ENCODE measurements around the gene ACVR2A.

ACVR2A gene

GRCh38 chr2:147869934-147870333 lies 25.1 kb downstream of the ACVR2A start:
- no peak for TF ChIP-seq CTCF (IDR thresholded peaks at IDR 0.05; ENCODE audit: insufficient read depth, missing control alignments)
- no peak for DNase-seq (ENCODE audit: insufficient read length, low spot score)
- no peak for FAIRE-seq

- FAIRE-seq: no peak
- no peak for TF ChIP-seq CTCF (IDR thresholded peaks at IDR 0.05; ENCODE audit: insufficient read depth, missing control alignments)
- no peak for DNase-seq (ENCODE audit: insufficient read length, low spot score)
Observed at GRCh38 chr2:147872967-147873366, 28.1 kb downstream of the ACVR2A start.

GRCh38 chr2:147873859-147874483 lies 29.1 kb downstream of the ACVR2A start:
- no peak for TF ChIP-seq CTCF (IDR thresholded peaks at IDR 0.05; ENCODE audit: insufficient read depth, missing control alignments)
- FAIRE-seq (no peak), DNase-seq (ENCODE audit: insufficient read length, low spot score) (no peak)

DNA sequence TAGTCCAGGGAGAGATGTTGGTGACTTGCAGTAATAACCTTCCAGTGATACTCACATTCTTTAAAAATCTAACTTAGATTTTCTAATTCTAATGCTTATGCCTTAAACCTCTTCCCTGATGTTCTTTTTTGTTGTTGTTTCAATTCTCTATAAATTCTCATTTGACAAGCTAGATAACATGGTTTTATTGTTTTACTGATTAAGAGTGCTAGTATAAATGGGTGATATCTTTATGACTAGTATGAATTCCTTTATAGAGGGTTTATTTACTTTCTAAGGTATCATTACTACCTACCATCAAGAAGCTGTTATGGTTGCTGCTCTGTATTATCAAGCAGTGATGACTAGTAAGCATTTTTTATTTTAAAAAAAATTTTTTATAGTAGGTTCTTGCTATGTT lies 35.0 kb downstream of the ACVR2A start:
- no peak for TF ChIP-seq CTCF (IDR thresholded peaks at IDR 0.05; ENCODE audit: insufficient read depth, missing control alignments)
- DNase-seq (ENCODE audit: insufficient read length, low spot score): no peak
- FAIRE-seq: no peak

DNA sequence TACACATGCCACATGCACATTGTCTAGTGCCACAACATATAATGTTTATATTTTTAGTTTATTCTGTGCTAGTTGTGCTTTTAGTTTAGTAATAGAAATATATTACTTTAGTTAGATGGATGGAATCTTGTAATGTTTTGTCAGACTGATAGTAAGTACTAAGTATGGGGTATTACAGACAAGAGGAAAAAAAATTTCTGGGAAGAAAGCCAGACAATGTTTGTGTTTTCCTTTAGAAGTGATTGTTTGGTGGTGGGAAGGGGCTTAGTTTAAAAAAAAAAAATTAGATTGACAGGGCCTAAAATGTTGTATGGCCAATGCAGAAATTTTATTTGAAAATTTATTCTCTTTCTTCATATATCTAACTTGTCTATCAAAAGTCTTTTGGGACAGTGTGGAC lies 37.8 kb downstream of the ACVR2A start:
- no peak for TF ChIP-seq CTCF (IDR thresholded peaks at IDR 0.05; ENCODE audit: insufficient read depth, missing control alignments)
- FAIRE-seq (no peak), DNase-seq (ENCODE audit: insufficient read length, low spot score) (no peak)

DNA sequence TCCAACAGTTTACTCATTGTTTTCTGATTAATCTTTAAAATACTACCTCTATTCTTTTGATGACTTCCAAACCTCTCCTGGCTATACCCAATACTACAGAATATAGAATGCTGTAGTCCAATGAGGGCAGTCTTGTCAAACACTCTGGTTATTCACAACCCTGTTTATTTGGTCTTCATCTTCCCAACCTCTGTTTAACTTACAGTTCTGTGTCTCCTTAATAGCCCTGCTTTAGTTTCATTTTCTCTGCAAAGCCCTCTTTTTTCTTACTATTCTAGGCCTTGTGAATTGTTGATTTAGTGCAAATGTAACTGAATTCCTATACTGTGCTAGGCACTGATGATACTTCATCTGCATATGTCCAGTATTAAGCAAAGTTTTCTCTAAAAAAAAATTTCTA lies 40.0 kb downstream of the ACVR2A start:
- FAIRE-seq: no peak
- no peak for DNase-seq (ENCODE audit: insufficient read length, low spot score)
- no peak for TF ChIP-seq CTCF (IDR thresholded peaks at IDR 0.05; ENCODE audit: insufficient read depth, missing control alignments)

DNA sequence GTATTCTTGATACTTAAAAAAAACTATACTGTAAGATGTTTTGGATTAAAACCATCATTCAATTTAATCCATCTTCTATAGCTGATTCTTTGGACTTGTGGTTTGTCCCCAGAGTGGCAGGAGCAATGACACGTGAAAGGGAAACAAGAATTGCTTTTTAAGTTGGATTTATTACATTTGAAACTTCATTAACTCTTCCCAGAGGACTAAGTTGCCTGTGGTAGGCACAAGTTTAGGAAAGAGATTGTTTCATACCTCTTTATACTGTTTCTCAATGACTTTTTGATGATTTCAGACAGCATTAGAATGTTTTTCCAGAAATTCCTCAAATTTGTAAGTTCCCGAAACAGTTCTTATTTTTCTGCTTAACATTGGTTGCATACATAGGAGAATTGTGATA lies 41.3 kb downstream of the ACVR2A start:
- TF ChIP-seq CTCF (IDR thresholded peaks at IDR 0.05; ENCODE audit: insufficient read depth, missing control alignments): no peak
- no peak for DNase-seq (ENCODE audit: insufficient read length, low spot score)
- FAIRE-seq: no peak

All from D721Med (cell line).